IMR-90 (cell line): ENCODE data around the gene OR8D4.

Experiments
- POLR2A ChIP-seq: IDR thresholded peaks from 2 replicates; pipeline ENCODE4 v1.6.1; 2012; ENCODE audit warnings: mild to moderate bottlenecking, low read depth, low read length
- RFX5 ChIP-seq: IDR thresholded peaks from 2 replicates; pipeline ENCODE4 v1.8.0; 2012; ENCODE audit warnings: low read depth, mild to moderate bottlenecking, low read length, moderate library complexity
- TF ChIP-seq, protein P1 (sequence below): conservative IDR thresholded peaks from 2 replicates; pipeline ENCODE4 v1.5.1; 2012; ENCODE audit warnings: mild to moderate bottlenecking, low read depth, low read length, improper control_type of control experiment

DNA sequence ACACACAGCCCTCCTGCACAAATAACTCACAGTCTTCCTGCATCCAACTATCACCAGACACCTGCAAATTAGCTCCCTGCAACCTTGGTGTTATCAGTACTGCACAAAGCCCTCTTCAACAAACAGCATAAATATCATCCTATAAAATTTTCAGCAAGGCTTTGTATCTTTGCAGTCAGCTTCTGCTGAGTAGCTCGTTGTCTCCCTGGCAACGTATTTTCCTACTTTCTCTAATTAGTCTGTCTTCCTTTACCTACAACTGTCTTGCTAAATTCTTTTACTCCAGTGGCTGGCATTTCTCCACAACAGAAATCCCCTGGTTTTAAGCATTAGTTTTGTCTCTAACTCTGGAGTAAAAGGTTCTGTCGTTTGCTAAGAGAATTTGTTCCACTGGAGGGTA lies 3.9 kb downstream of the OR8D4 start:
- TF ChIP-seq POLR2A (no peak), RFX5 (no peak)
- TF ChIP-seq, protein P1, sequence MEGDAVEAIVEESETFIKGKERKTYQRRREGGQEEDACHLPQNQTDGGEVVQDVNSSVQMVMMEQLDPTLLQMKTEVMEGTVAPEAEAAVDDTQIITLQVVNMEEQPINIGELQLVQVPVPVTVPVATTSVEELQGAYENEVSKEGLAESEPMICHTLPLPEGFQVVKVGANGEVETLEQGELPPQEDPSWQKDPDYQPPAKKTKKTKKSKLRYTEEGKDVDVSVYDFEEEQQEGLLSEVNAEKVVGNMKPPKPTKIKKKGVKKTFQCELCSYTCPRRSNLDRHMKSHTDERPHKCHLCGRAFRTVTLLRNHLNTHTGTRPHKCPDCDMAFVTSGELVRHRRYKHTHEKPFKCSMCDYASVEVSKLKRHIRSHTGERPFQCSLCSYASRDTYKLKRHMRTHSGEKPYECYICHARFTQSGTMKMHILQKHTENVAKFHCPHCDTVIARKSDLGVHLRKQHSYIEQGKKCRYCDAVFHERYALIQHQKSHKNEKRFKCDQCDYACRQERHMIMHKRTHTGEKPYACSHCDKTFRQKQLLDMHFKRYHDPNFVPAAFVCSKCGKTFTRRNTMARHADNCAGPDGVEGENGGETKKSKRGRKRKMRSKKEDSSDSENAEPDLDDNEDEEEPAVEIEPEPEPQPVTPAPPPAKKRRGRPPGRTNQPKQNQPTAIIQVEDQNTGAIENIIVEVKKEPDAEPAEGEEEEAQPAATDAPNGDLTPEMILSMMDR, result no peak
